NCI-H748 (cell line): Measurements from ENCODE around the gene ZNF230.

ENCODE experiments used
- DNase-seq: peaks from one replicate; lab custom pipeline; 2025; ENCODE audit not compliant: unreplicated experiment; lab: John Stamatoyannopoulos, UW

ZNF230 gene

DNA sequence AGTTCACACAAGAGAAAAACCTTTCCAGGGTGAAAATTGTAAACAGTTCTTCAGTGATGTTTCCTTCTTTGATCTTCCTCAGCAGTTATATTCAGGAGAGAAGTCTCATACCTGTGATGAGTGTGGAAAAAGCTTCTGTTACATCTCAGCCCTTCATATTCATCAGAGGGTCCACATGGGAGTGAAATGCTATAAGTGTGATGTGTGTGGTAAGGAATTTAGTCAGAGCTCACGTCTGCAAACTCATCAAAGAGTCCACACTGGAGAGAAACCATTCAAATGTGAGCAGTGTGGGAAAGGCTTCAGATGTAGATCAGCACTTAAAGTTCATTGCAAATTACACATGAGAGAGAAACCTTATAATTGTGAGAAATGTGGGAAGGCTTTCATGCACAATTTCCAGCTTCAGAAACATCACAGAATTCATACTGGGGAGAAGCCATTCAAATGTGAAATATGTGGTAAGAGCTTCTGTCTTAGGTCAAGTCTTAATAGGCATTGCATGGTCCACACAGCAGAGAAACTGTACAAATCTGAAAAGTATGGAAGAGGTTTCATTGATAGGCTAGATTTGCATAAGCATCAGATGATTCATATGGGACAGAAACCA lies 29.3 kb downstream of the ZNF230 start:
- DNase-seq: no peak

DNA sequence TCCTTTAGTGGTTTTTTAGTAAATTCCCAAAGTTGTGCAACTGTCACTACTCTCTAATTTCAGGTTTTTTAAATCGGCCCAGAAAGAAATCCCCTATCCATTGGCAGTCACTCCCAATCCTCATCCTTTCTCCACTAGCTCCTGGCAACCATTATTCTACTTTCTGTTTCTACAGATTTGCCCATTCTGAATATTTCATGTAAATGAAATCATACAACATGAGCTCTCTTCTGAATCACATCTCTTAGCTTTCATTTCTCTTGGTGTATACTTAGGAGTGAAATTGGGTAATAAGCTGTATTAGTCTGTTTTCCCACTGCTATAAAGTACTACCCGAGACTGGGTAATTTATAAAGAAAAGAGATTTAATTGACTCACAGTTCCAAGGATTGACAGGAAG lies 39.4 kb downstream of the ZNF230 start:
- DNase-seq: no peak

DNA sequence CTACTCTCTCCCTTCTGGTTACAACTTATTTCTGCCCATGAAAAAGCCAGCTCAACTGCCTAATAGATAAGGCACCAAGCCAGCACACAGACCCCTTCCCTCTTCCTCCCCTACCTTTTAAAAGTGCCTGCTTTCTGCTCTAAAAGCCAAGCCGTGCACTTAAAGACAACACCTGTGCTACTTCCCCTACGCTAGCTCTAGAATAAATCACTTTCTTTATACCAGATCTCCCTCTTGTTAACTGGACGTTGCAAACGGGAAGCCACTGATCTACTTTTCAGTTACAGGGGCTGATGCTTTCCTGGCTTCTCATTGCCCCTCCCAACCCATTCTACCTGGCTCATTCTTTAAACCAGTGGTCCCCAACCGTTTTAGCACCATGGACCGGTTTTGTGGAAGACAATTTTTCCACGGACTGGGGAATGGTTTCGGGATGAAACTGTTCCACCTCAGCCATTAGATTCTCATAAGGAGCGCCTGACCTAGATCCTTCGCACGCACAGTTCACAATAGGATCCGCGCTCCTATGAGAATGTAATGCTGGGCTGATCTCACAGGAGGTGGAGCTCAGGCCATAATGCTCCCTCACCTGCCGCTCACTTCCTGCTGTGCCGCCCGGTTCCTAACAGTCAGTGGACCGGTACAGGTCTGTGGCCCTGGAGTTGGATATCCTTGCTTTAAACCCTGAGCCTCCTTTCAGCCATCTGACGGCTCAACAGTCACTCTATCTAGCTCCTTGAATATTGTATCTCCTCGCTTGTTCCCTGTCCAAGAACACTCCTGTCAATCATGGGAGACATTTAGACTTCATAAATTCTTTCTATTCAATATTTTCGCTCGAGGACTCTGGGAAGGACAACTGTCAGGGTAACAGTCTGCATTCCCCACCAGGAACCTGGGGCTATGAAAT lies 48.2 kb downstream of the ZNF230 start:
- DNase-seq: peak; percentile 93

DNA sequence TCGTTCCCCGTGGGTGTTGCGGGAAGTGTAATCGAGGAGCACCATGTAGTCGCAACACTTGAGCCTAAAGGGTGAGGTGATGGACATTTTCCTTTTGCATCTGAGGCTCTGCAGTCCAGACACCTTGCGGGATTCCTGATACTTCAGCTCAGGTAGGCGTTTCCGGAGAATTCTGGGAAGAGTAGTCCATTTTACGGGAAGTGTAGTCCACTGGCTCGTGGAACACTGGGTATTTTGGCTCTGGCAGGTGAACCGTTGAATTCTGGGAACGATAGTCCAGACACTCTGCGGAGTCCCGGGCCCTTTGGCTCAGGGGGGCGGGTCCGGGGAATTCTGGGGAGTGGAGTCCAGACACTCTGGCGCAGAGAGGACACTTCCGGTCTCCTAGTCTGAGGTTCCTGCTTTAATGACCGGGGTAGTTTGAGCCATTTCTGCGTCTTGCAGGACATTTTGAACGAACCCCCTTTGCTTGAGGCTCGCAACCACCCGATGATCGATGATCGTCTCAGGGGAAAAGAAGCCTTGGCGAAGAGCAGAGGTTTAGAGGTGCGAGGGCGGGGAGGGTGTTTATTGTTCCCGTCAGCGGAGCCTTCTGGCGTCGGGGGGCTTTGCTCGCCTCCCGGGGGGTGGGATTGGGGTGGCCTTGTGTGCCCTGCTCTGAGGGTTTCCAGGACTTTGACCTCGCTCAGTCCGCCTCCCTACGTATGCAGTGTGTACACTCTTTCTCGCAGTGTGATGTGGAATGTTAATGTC lies 49.1 kb downstream of the ZNF230 start, which contains the start of gene ZNF223:
TSS of gene ZNF223 (plus strand) at position 387 of the 753 bp plus-strand sequence. CDS start 3,141 bp downstream, outside the sequence.
- peak; percentile 100 for DNase-seq

DNA sequence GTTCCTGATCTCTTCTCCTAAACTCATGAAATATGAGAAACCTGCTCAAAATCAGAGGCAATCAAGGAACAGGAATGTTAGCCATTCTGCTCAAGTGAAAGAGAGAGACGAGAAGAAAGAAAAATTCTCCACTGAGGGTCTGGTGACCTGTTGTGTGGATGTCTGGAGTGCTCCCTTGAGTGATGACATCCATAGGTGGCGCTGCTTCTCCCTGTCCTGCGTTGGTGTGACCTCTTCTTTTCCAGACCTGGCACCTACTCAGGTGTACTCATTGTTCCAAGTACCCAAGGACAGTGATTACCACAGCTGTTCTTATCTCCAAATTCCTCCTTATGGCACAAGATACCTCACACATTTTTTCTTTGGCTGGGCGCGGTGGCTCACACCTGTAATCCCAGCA lies 53.1 kb downstream of the ZNF230 start:
- DNase-seq: peak; percentile 18

DNA sequence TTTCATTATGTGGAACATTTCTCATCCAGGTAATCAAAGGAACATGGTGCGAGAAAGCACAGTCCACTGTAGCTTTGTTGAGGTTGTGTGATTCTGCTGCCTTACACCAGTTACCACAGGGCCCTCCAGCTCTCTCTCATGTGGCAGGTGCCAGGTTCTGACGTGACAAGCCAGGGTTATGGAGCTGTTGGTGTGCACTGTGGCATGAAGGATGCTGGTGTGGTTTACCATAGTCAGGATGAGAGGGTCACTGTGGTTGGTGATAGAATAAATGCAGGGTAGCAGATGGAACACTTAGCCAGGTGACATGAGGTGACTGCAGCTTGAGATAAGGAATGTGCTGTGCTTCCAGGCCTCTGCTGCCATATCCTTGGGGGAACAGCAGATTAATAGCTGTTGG lies 56.5 kb downstream of the ZNF230 start:
- no peak for DNase-seq

DNA sequence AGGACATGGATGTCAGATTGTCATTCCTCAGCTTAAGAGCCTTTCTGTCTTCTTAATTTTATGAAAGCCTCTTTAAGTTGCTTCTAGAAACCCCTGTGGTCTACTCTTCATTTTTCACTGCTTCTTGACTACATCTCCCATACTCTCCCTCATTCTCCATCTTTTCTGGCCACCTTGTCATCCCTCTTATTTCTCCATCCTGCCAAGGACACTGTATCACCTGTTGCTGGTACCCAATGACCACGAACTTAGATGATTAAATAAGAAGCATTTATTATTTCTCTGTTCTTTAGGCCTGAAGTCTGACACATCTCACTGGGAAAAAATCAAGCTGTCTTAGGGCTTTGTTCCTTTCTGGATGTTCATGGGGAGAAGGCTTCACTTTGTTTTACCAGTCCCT lies 58.3 kb downstream of the ZNF230 start:
- DNase-seq: no peak
